Fibroblast of lung (primary cell): Measurements from ENCODE around the gene IGHMBP2. TPM values are rescaled to one million over a fixed set of nuclear protein-coding genes. Genes with fewer than 3 reads are reported as not detected.

Experiments used
- DNase-seq, 2 donors: peaks; one replicate each; pipeline versions ENCODE4 v3.0.0 to v3.0.0-alpha.2; 2010; ENCODE audit warnings: low read depth in 2 of 2
- H2AFZ ChIP-seq: 2 replicates; pipeline ENCODE4 v1.5.1; 2012; ENCODE audit warnings: low read length, control low read depth, inconsistent platforms
- H3K27ac ChIP-seq: 2 replicates; pipeline ENCODE4 v1.5.1; 2011; ENCODE audit warnings: low read length, control low read depth; ENCODE audit not compliant: insufficient read depth
- H3K27me3 ChIP-seq: 2 replicates; pipeline ENCODE4 v1.5.1; 2011; ENCODE audit warnings: mild to moderate bottlenecking, low read length; ENCODE audit not compliant: control insufficient read depth, insufficient read depth
- H3K36me3 ChIP-seq: 2 replicates; pipeline ENCODE4 v1.5.1; 2011; ENCODE audit warnings: low read length; ENCODE audit not compliant: control insufficient read depth, insufficient read depth
- H3K4me1 ChIP-seq: 2 replicates; pipeline ENCODE4 v1.5.1; 2011; ENCODE audit warnings: low read length; ENCODE audit not compliant: control insufficient read depth, insufficient read depth; ENCODE audit errors: extremely low read depth
- H3K4me2 ChIP-seq: 2 replicates; pipeline ENCODE4 v1.5.1; 2011; ENCODE audit warnings: low read length, control low read depth; ENCODE audit not compliant: insufficient read depth; ENCODE audit errors: extremely low read depth
- H3K4me3 ChIP-seq, 4 experiments: fragments of 200-600 bp in 1 of 4; sonication (generic) in 1 of 4; replicated peaks in 1 of 4; 2 replicates each; pipeline ENCODE4 v1.5.1; 2011 to 2016; ENCODE audit warnings: low read length in 4 of 4, low read depth in 3 of 4, mild to moderate bottlenecking in 3 of 4, control low read depth in 2 of 4, inconsistent platforms in 1 of 4, mixed read lengths in 1 of 4; ENCODE audit not compliant: insufficient read depth in 1 of 4; ENCODE audit errors: control extremely low read depth in 1 of 4
- H3K79me2 ChIP-seq: 2 replicates; pipeline ENCODE4 v1.5.1; 2012; ENCODE audit warnings: mild to moderate bottlenecking, low read length, inconsistent platforms; ENCODE audit not compliant: control insufficient read depth, insufficient read depth
- H3K9ac ChIP-seq: 2 replicates; pipeline ENCODE4 v1.5.1; 2011; ENCODE audit warnings: mild to moderate bottlenecking, low read length, control low read depth; ENCODE audit not compliant: insufficient read depth
- H3K9me3 ChIP-seq: 2 replicates; pipeline ENCODE4 v1.5.1; 2012; ENCODE audit warnings: low read depth, low read length; ENCODE audit not compliant: control insufficient read depth, insufficient read depth
- H4K20me1 ChIP-seq: 2 replicates; pipeline ENCODE4 v1.5.1; 2011; ENCODE audit warnings: low read length; ENCODE audit not compliant: control insufficient read depth, insufficient read depth; ENCODE audit errors: extremely low read depth
- EZH2 ChIP-seq: IDR thresholded peaks from 2 replicates; pipeline ENCODE4 v1.5.1; 2012; ENCODE audit warnings: low read length, control low read depth, mild to moderate bottlenecking; ENCODE audit errors: missing control alignments
- polyA minus RNA-seq: library from RNA; depleted of rRNA, polyadenylated mRNA; stranded (reverse); fragments of >200 nt; gene quantifications from 2 replicates; pipeline ENCODE4 v1.2.3, GENCODE V29; 2011; ENCODE audit warnings: low replicate concordance
- polyA plus RNA-seq, 2 donors: library from polyadenylated mRNA; depleted of rRNA in 1 of 2; stranded (reverse) in 1 of 2; unstranded in 1 of 2; fragments of >200 nt; gene quantifications; 2 replicates each; pipeline ENCODE4 v1.2.1, GENCODE V29; 2011 to 2012; ENCODE audit warnings: missing spikeins in 1 of 2
- total RNA-seq: library from RNA; depleted of rRNA; stranded (reverse); fragments of >200 nt; gene quantifications from 2 replicates; pipeline ENCODE4 v1.2.1, GENCODE V29; 2014
- TF ChIP-seq, protein P1 (sequence below), 2 donors: IDR thresholded peaks in 1 of 2; conservative IDR thresholded peaks in 1 of 2; 1 replicate in 1 of 2; 2 replicates in 1 of 2; pipeline ENCODE4 v1.5.1; 2011 to 2012; ENCODE audit warnings: low read length in 2 of 2, control low read depth in 1 of 2, inconsistent platforms in 1 of 2, low read depth in 1 of 2, mild to moderate bottlenecking in 1 of 2

The IGHMBP2 gene
- total RNA-seq: 7.7 and 8.6 TPM in 2 replicates
- polyA plus RNA-seq: 5.2 and 6.9 TPM in 2 replicates
- polyA plus RNA-seq (2012): 6.5 and 7.6 TPM in 2 replicates
- polyA minus RNA-seq: 24.7 and 35.5 TPM in 2 replicates

GRCh38 chr11:68903288-68904247 lies at the start of gene IGHMBP2, which contains the start of gene MRPL21:
Gene IGHMBP2 (plus strand): TSS chr11:68903891. CDS start chr11:68903953, 62 bp downstream.
Gene MRPL21 (minus strand): TSS chr11:68903832. CDS start chr11:68903810, 22 bp downstream.
- Histone ChIP-seq H3K27me3 (no peaks in the 10 kb centered on the region), H3K4me3 (peak within 1 kb of the TSS; percentile 84 to 97 (median 96)), H3K4me2 (peak within 1 kb of the TSS; percentile 92), H2AFZ (peak within 1 kb of the TSS; percentile 97), H4K20me1 (no peaks in the 10 kb centered on the region), H3K79me2 (peaks cover 52% of the 10 kb centered on the region), H3K9ac (peak within 1 kb of the TSS; percentile 92), H3K9me3 (no peaks in the 10 kb centered on the region), H3K4me1 (peaks cover 3% of the 10 kb centered on the region), H3K27ac (peak within 1 kb of the TSS; percentile 79), H3K36me3 (no peaks in the 10 kb centered on the region)
- TF ChIP-seq EZH2: no peak
- TF ChIP-seq, protein P1, sequence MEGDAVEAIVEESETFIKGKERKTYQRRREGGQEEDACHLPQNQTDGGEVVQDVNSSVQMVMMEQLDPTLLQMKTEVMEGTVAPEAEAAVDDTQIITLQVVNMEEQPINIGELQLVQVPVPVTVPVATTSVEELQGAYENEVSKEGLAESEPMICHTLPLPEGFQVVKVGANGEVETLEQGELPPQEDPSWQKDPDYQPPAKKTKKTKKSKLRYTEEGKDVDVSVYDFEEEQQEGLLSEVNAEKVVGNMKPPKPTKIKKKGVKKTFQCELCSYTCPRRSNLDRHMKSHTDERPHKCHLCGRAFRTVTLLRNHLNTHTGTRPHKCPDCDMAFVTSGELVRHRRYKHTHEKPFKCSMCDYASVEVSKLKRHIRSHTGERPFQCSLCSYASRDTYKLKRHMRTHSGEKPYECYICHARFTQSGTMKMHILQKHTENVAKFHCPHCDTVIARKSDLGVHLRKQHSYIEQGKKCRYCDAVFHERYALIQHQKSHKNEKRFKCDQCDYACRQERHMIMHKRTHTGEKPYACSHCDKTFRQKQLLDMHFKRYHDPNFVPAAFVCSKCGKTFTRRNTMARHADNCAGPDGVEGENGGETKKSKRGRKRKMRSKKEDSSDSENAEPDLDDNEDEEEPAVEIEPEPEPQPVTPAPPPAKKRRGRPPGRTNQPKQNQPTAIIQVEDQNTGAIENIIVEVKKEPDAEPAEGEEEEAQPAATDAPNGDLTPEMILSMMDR (conservative IDR thresholded peaks at IDR 0.05 in 1 of 2, IDR thresholded peaks at IDR 0.05 in 1 of 2; ENCODE audit: low read depth in 1 of 2, low read length in 2 of 2): no peak
- peak; percentile 83 to 85 for DNase-seq

GRCh38 chr11:68854273-68854958 lies 49.3 kb upstream of the IGHMBP2 start:
- Histone ChIP-seq H3K9me3 (no peaks in the 10 kb centered on the region), H3K4me2 (no peak overlapping the region), H2AFZ (no peak overlapping the region), H3K4me1 (no peaks in the 10 kb centered on the region), H3K27me3 (peaks cover 20% of the 10 kb centered on the region), H3K9ac (no peak overlapping the region), H3K36me3 (no peaks in the 10 kb centered on the region), H3K27ac (no peak overlapping the region), H4K20me1 (no peaks in the 10 kb centered on the region), H3K79me2 (no peaks in the 10 kb centered on the region), H3K4me3 (peak overlapping the region in 1 of 4 experiments; percentile 60)
- TF ChIP-seq EZH2: peak; percentile 73
- TF ChIP-seq, protein P1 (conservative IDR thresholded peaks at IDR 0.05 in 1 of 2, IDR thresholded peaks at IDR 0.05 in 1 of 2; ENCODE audit: low read depth in 1 of 2, low read length in 2 of 2): no peak
- DNase-seq: no peak
